Activated CD8-positive, alpha-beta memory T cell treated with anti-CD3 and anti-CD28 coated beads for 24 hours (primary cell): ENCODE data around the gene ANKRD6.

Experiments
- DNase-seq: peaks from one replicate; pipeline ENCODE4 v3.0.0-alpha.2; 2020

Gene ANKRD6

GRCh38 chr6:89475634-89476033 lies 42.7 kb downstream of the ANKRD6 start:
- DNase-seq, result no peak

GRCh38 chr6:89479897-89480296 lies 46.9 kb downstream of the ANKRD6 start:
- DNase-seq, result no peak

- no peak for DNase-seq
Observed at GRCh38 chr6:89481695-89482094, 48.7 kb downstream of the ANKRD6 start.

GRCh38 chr6:89482126-89482525 lies 49.2 kb downstream of the ANKRD6 start:
- no peak for DNase-seq

GRCh38 chr6:89483111-89483720 lies 50.3 kb downstream of the ANKRD6 start:
- no peak for DNase-seq

GRCh38 chr6:89485320-89485719 lies 52.4 kb downstream of the ANKRD6 start:
- DNase-seq, result no peak

- no peak for DNase-seq
Observed at GRCh38 chr6:89487864-89488263, 54.9 kb downstream of the ANKRD6 start.

- no peak for DNase-seq
Observed at GRCh38 chr6:89488438-89488837, 55.5 kb downstream of the ANKRD6 start.

GRCh38 chr6:89489078-89489477 lies 56.1 kb downstream of the ANKRD6 start:
- no peak for DNase-seq

- no peak for DNase-seq
Observed at GRCh38 chr6:89492025-89492640, 59.2 kb downstream of the ANKRD6 start.

GRCh38 chr6:89494131-89494793 lies 61.3 kb downstream of the ANKRD6 start:
- DNase-seq, result no peak

GRCh38 chr6:89495961-89496535 lies 63.1 kb downstream of the ANKRD6 start:
- no peak for DNase-seq

- no peak for DNase-seq
Observed at GRCh38 chr6:89500611-89501010, 67.7 kb downstream of the ANKRD6 start.

- no peak for DNase-seq
Observed at GRCh38 chr6:89501222-89501621, 68.3 kb downstream of the ANKRD6 start.

GRCh38 chr6:89501753-89502152 lies 68.8 kb downstream of the ANKRD6 start:
- no peak for DNase-seq

GRCh38 chr6:89503641-89504040 lies 70.7 kb downstream of the ANKRD6 start:
- no peak for DNase-seq

- no peak for DNase-seq
Observed at GRCh38 chr6:89505847-89506246, 72.9 kb downstream of the ANKRD6 start.

- no peak for DNase-seq
Observed at GRCh38 chr6:89506716-89507617, 74.0 kb downstream of the ANKRD6 start.

GRCh38 chr6:89508755-89509563 lies 76.0 kb downstream of the ANKRD6 start:
- DNase-seq, result no peak

- DNase-seq, result no peak
Observed at GRCh38 chr6:89509777-89510281, 76.9 kb downstream of the ANKRD6 start.

GRCh38 chr6:89510393-89510792 lies 77.4 kb downstream of the ANKRD6 start:
- DNase-seq, result no peak
